Endothelial cell of umbilical vein (primary cell): ENCODE results near the gene INPP1.

Source experiments
- EZH2 ChIP-seq: IDR thresholded peaks from 2 replicates; pipeline ENCODE4 v1.6.1; 2012; ENCODE audit warnings: borderline replicate concordance, low read depth, mild to moderate bottlenecking, moderate library complexity, low read length, inconsistent platforms; ENCODE audit not compliant: severe bottlenecking
- GATA2 ChIP-seq: IDR thresholded peaks from 2 replicates; pipeline ENCODE4 v1.7.0; 2011; ENCODE audit warnings: low read depth, mild to moderate bottlenecking, moderate library complexity, mixed read lengths, low read length; ENCODE audit not compliant: insufficient read length, insufficient read depth
- POLR2A ChIP-seq: IDR thresholded peaks from 2 replicates; pipeline ENCODE4 v1.6.1; 2012; ENCODE audit warnings: low read depth, mild to moderate bottlenecking, control low read depth, low read length
- POLR2AphosphoS5 ChIP-seq: IDR thresholded peaks from 2 replicates; pipeline ENCODE4 v1.6.1; 2012; ENCODE audit warnings: low read depth, mild to moderate bottlenecking, control low read depth, low read length, moderate library complexity; ENCODE audit not compliant: insufficient read depth
- TF ChIP-seq, protein P1 (sequence below), 2 donors: IDR thresholded peaks; 1 replicate in 1 of 2; 2 replicates in 1 of 2; pipeline ENCODE4 v1.5.1; 2011; ENCODE audit warnings: low read length in 2 of 2, mild to moderate bottlenecking in 2 of 2, moderate library complexity in 2 of 2, control low read depth in 1 of 2, inconsistent platforms in 1 of 2, low read depth in 1 of 2; ENCODE audit not compliant: insufficient read depth in 1 of 2; ENCODE audit errors: extremely low read depth in 1 of 2

DNA sequence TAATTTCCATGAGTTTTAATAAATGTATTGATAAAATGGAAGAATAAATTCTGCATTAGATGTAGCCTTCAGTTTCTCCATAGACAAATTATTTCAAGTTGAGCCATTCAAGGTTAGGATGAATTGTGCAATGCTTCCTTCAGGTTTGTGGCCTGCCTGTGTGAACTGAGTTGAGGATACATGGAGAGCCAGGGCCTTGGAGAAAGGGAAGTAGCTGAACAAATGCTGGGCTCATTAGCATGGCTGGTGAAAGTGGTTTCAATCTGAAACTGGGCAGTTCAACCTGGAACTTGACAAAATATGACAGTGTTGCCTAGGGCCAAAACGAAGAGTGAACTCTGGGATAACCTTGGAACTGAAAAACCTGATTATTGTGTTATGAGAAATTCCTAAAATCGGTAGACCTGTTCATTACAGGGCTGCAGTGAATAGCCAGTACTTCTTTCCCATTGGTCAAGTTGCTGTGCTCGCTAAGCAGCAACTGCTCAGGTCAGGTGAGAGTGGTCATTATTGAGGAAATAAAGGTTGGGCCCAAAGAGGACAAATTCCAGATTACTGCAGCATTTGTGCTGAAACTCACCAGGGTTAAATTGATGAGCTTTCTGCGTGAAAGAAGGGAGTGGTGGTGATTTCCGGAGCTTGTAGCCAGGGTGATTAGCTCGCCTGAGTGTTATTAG is 12.7 kb downstream of the INPP1 start:
- TF ChIP-seq POLR2AphosphoS5 (no peak), EZH2 (no peak), POLR2A (no peak), GATA2 (no peak)
- TF ChIP-seq, protein P1, sequence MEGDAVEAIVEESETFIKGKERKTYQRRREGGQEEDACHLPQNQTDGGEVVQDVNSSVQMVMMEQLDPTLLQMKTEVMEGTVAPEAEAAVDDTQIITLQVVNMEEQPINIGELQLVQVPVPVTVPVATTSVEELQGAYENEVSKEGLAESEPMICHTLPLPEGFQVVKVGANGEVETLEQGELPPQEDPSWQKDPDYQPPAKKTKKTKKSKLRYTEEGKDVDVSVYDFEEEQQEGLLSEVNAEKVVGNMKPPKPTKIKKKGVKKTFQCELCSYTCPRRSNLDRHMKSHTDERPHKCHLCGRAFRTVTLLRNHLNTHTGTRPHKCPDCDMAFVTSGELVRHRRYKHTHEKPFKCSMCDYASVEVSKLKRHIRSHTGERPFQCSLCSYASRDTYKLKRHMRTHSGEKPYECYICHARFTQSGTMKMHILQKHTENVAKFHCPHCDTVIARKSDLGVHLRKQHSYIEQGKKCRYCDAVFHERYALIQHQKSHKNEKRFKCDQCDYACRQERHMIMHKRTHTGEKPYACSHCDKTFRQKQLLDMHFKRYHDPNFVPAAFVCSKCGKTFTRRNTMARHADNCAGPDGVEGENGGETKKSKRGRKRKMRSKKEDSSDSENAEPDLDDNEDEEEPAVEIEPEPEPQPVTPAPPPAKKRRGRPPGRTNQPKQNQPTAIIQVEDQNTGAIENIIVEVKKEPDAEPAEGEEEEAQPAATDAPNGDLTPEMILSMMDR (IDR thresholded peaks at IDR 0.05; ENCODE audit: extremely low read depth in 1 of 2, insufficient read depth in 1 of 2, low read depth in 1 of 2, low read length in 2 of 2), result no peak
